GM18868 (cell line): ENCODE results near the gene MCM3AP.
A peak's percentile ranks its signal among the peaks of the same experiment; 100 is the strongest.
"Not testable (repeated sequence)": the region's sequence is repeated elsewhere in the genome, so short reads cannot be mapped to it uniquely, and the experiment has no call there.

ENCODE experiments used
- ATAC-seq: cut with Tn5 transposase; IDR thresholded peaks from one replicate; pipeline ENCODE4 v1.9.1; 2021; ENCODE audit warnings: mild to moderate bottlenecking, moderate library complexity; ENCODE audit not compliant: unreplicated experiment

Gene MCM3AP

GRCh38 chr21:46245213-46245915 lies 40.0 kb downstream of the MCM3AP start:
- ATAC-seq, result no peak

GRCh38 chr21:46244602-46245001 lies 40.8 kb downstream of the MCM3AP start:
- ATAC-seq, result no peak

GRCh38 chr21:46243960-46244361 lies 41.5 kb downstream of the MCM3AP start:
- ATAC-seq, result no peak

- ATAC-seq, result no peak
Observed at GRCh38 chr21:46243325-46243724, 42.1 kb downstream of the MCM3AP start.

- not testable (repeated sequence) for ATAC-seq
Observed at GRCh38 chr21:46241577-46241976, 43.8 kb downstream of the MCM3AP start.

GRCh38 chr21:46239817-46240325 lies 45.5 kb downstream of the MCM3AP start:
- no peak for ATAC-seq

GRCh38 chr21:46237474-46237873 lies 47.9 kb downstream of the MCM3AP start:
- no peak for ATAC-seq

GRCh38 chr21:46234436-46234950 lies 50.9 kb downstream of the MCM3AP start:
- ATAC-seq, result no peak

- ATAC-seq, result no peak
Observed at GRCh38 chr21:46229923-46230260, 55.5 kb downstream of the MCM3AP start.

- peak; percentile 26 for ATAC-seq
Observed at GRCh38 chr21:46229133-46229922, 56.1 kb downstream of the MCM3AP start.

- ATAC-seq, result peak; percentile 78
Observed at GRCh38 chr21:46228345-46229051, 56.9 kb downstream of the MCM3AP start, which contains the start of gene LSS. Gene LSS, minus strand, starts transcription at chr21:46228774. Its CDS starts 29 bp downstream, at chr21:46228745.

GRCh38 chr21:46227811-46228344 lies 57.5 kb downstream of the MCM3AP start:
- ATAC-seq, result no peak

- ATAC-seq, result no peak
Observed at GRCh38 chr21:46226920-46227599, 58.4 kb downstream of the MCM3AP start.

GRCh38 chr21:46226146-46226545 lies 59.3 kb downstream of the MCM3AP start:
- ATAC-seq, result no peak

- not testable (repeated sequence) for ATAC-seq
Observed at GRCh38 chr21:46223661-46224060, 61.8 kb downstream of the MCM3AP start.

GRCh38 chr21:46223217-46223616 lies 62.2 kb downstream of the MCM3AP start:
- no peak for ATAC-seq

GRCh38 chr21:46222436-46223116 lies 62.8 kb downstream of the MCM3AP start:
- no peak for ATAC-seq

- ATAC-seq, result no peak
Observed at GRCh38 chr21:46221664-46222435, 63.6 kb downstream of the MCM3AP start.

- no peak for ATAC-seq
Observed at GRCh38 chr21:46220847-46221246, 64.6 kb downstream of the MCM3AP start.
